Activated naive CD8-positive, alpha-beta T cell treated with anti-CD3 and anti-CD28 coated beads, Interleukin-2, amount 10 ng/mL, durations not matched to agents 7 days and 5 days (primary cell): ENCODE measurements around the gene CCND1. TPM values are rescaled to one million over a fixed set of nuclear protein-coding genes. Genes with fewer than 3 reads are reported as not detected.

ENCODE experiments used
- ATAC-seq: fragments of 150-1000 bp; cut with Tn5 transposase; one replicate; pipeline ENCODE4 v1.10.0; 2021; ENCODE audit warnings: low read depth, moderate library complexity
- POLR2A ChIA-PET: fragments of 350-600 bp; sonication (Branson Sonifier 250); formaldehyde crosslinking; loops from one replicate; lab custom pipeline; 2021; ENCODE audit warnings: antibody characterized with exemption; lab: Charles Lee
- DNase-seq: peaks from one replicate; pipeline ENCODE4 v3.0.0; 2021
- H3K27ac Mint-ChIP-seq: one replicate; pipeline ENCODE4 v1.8.0; 2022; ENCODE audit warnings: mild to moderate bottlenecking, mixed read lengths
- H3K27me3 Mint-ChIP-seq: one replicate; pipeline ENCODE4 v1.8.0; 2022; ENCODE audit warnings: mild to moderate bottlenecking, moderate library complexity, mixed read lengths
- H3K36me3 Mint-ChIP-seq: one replicate; pipeline ENCODE4 v1.8.0; 2021; ENCODE audit warnings: mild to moderate bottlenecking, mixed read lengths
- H3K4me1 Mint-ChIP-seq: one replicate; pipeline ENCODE4 v1.8.0; 2021; ENCODE audit warnings: mixed read lengths
- H3K4me3 Mint-ChIP-seq: one replicate; pipeline ENCODE4 v1.8.0; 2022; ENCODE audit warnings: mild to moderate bottlenecking, moderate library complexity, mixed read lengths
- H3K9me3 Mint-ChIP-seq: one replicate; pipeline ENCODE4 v1.8.0; 2021; ENCODE audit warnings: mixed read lengths
- total RNA-seq, 2 experiments: library from RNA; stranded (reverse); gene quantifications; one replicate each; pipeline ENCODE4 v1.2.3, GENCODE V29; 2021

Gene CCND1
- under 1 TPM; 0.78 to 0.96 TPM for total RNA-seq

GRCh38 chr11:69640995-69641581, at the start of gene CCND1:
Gene CCND1, plus strand, starts transcription at chr11:69641156. Its CDS starts 158 bp downstream, at chr11:69641314.
- Mint-ChIP-seq H3K9me3 (no peaks in the 10 kb centered on the region), H3K4me3 (peak within 1 kb of the TSS; percentile 71), H3K4me1 (peaks cover 14% of the 10 kb centered on the region), H3K27me3 (peaks cover 43% of the 10 kb centered on the region), H3K36me3 (no peaks in the 10 kb centered on the region), H3K27ac (no peak within 1 kb of the TSS)
- ATAC-seq (no peak), DNase-seq (peak; percentile 47)
- POLR2A ChIA-PET: no interaction called here

- DNase-seq (no peak), ATAC-seq (no peak)
- Mint-ChIP-seq H3K36me3 (no peaks in the 10 kb centered on the region), H3K4me1 (no peaks in the 10 kb centered on the region), H3K9me3 (no peaks in the 10 kb centered on the region), H3K27me3 (peaks cover 11% of the 10 kb centered on the region), H3K27ac (no peak overlapping the region), H3K4me3 (no peak overlapping the region)
- POLR2A ChIA-PET: no interaction called here
Observed at GRCh38 chr11:69592986-69593650, 47.8 kb upstream of the CCND1 start.

- DNase-seq (no peak), ATAC-seq (no peak)
- no peaks in the 10 kb centered on the region for H3K9me3 Mint-ChIP-seq
- peaks cover 8% of the 10 kb centered on the region for H3K27me3 Mint-ChIP-seq
- no peaks in the 10 kb centered on the region for H3K4me1 Mint-ChIP-seq
- H3K4me3 Mint-ChIP-seq: no peak overlapping the region
- POLR2A ChIA-PET: no interaction called here
- no peaks in the 10 kb centered on the region for H3K36me3 Mint-ChIP-seq
- H3K27ac Mint-ChIP-seq: no peak overlapping the region
Observed at GRCh38 chr11:69593851-69594250, 47.1 kb upstream of the CCND1 start.

GRCh38 chr11:69594481-69594880, 46.5 kb upstream of the CCND1 start:
- POLR2A ChIA-PET: no interaction called here
- ATAC-seq: no peak
- no peaks in the 10 kb centered on the region for H3K4me1 Mint-ChIP-seq

GRCh38 chr11:69595805-69596665, 44.9 kb upstream of the CCND1 start:
- no peak for DNase-seq
- Mint-ChIP-seq H3K4me1 (no peaks in the 10 kb centered on the region), H3K4me3 (no peak overlapping the region), H3K9me3 (no peaks in the 10 kb centered on the region), H3K27me3 (peaks cover 6% of the 10 kb centered on the region), H3K27ac (no peak overlapping the region), H3K36me3 (no peaks in the 10 kb centered on the region)
- no peak for ATAC-seq
- POLR2A ChIA-PET: no interaction called here

More at GRCh38 chr11:69594481-69594880, 46.5 kb upstream of the CCND1 start:
- Mint-ChIP-seq H3K4me3 (no peak overlapping the region), H3K9me3 (no peaks in the 10 kb centered on the region), H3K27ac (no peak overlapping the region), H3K36me3 (no peaks in the 10 kb centered on the region), H3K27me3 (peaks cover 5% of the 10 kb centered on the region)
- no peak for DNase-seq

- peaks cover 8% of the 10 kb centered on the region for H3K27me3 Mint-ChIP-seq
- no peak overlapping the region for H3K27ac Mint-ChIP-seq
- H3K4me1 Mint-ChIP-seq: no peaks in the 10 kb centered on the region
- ATAC-seq (no peak), DNase-seq (no peak)
- POLR2A ChIA-PET: no interaction called here
- no peaks in the 10 kb centered on the region for H3K9me3 Mint-ChIP-seq
- H3K4me3 Mint-ChIP-seq: no peak overlapping the region
- no peaks in the 10 kb centered on the region for H3K36me3 Mint-ChIP-seq
Observed at GRCh38 chr11:69598147-69598546, 42.8 kb upstream of the CCND1 start.

- no peak for ATAC-seq
- Mint-ChIP-seq H3K9me3 (no peaks in the 10 kb centered on the region), H3K27ac (no peak overlapping the region), H3K4me1 (no peaks in the 10 kb centered on the region), H3K36me3 (no peaks in the 10 kb centered on the region), H3K4me3 (no peak overlapping the region), H3K27me3 (peaks cover 9% of the 10 kb centered on the region)
- POLR2A ChIA-PET: no interaction called here
- DNase-seq: no peak
Observed at GRCh38 chr11:69599502-69599901, 41.5 kb upstream of the CCND1 start.

GRCh38 chr11:69600001-69600400, 41.0 kb upstream of the CCND1 start:
- Mint-ChIP-seq H3K4me1 (no peaks in the 10 kb centered on the region), H3K4me3 (no peak overlapping the region), H3K36me3 (no peaks in the 10 kb centered on the region), H3K27me3 (peaks cover 9% of the 10 kb centered on the region), H3K27ac (no peak overlapping the region), H3K9me3 (no peaks in the 10 kb centered on the region)
- ATAC-seq (no peak), DNase-seq (no peak)
- POLR2A ChIA-PET: no interaction called here

GRCh38 chr11:69601011-69601975, 39.7 kb upstream of the CCND1 start:
- no peaks in the 10 kb centered on the region for H3K9me3 Mint-ChIP-seq
- POLR2A ChIA-PET: no interaction called here
- DNase-seq: no peak
- H3K27me3 Mint-ChIP-seq: peaks cover 12% of the 10 kb centered on the region
- H3K27ac Mint-ChIP-seq: no peak overlapping the region
- H3K4me3 Mint-ChIP-seq: no peak overlapping the region
- H3K36me3 Mint-ChIP-seq: no peaks in the 10 kb centered on the region
- H3K4me1 Mint-ChIP-seq: no peaks in the 10 kb centered on the region
- no peak for ATAC-seq

GRCh38 chr11:69603111-69603836, 37.7 kb upstream of the CCND1 start:
- no peaks in the 10 kb centered on the region for H3K4me1 Mint-ChIP-seq
- H3K27ac Mint-ChIP-seq: no peak overlapping the region
- ATAC-seq (no peak), DNase-seq (no peak)
- POLR2A ChIA-PET: no interaction called here
- H3K36me3 Mint-ChIP-seq: no peaks in the 10 kb centered on the region
- no peaks in the 10 kb centered on the region for H3K9me3 Mint-ChIP-seq
- peaks cover 14% of the 10 kb centered on the region for H3K27me3 Mint-ChIP-seq
- H3K4me3 Mint-ChIP-seq: no peak overlapping the region

- Mint-ChIP-seq H3K27me3 (peaks cover 14% of the 10 kb centered on the region), H3K36me3 (no peaks in the 10 kb centered on the region), H3K4me1 (no peaks in the 10 kb centered on the region), H3K27ac (no peak overlapping the region), H3K9me3 (no peaks in the 10 kb centered on the region), H3K4me3 (no peak overlapping the region)
- ATAC-seq (no peak), DNase-seq (no peak)
- POLR2A ChIA-PET: no interaction called here
Observed at GRCh38 chr11:69604055-69604454, 36.9 kb upstream of the CCND1 start.

GRCh38 chr11:69605737-69606526, 35.0 kb upstream of the CCND1 start:
- H3K4me1 Mint-ChIP-seq: no peaks in the 10 kb centered on the region
- H3K4me3 Mint-ChIP-seq: no peak overlapping the region
- H3K27me3 Mint-ChIP-seq: peaks cover 22% of the 10 kb centered on the region
- no peak for DNase-seq
- H3K9me3 Mint-ChIP-seq: no peaks in the 10 kb centered on the region
- no peaks in the 10 kb centered on the region for H3K36me3 Mint-ChIP-seq
- H3K27ac Mint-ChIP-seq: no peak overlapping the region
- POLR2A ChIA-PET: no interaction called here
- no peak for ATAC-seq
